Neuronal stem cell (in vitro differentiated cells): ENCODE data around the gene NIP7.

Experiments
- DNase-seq: peaks from one replicate; pipeline ENCODE4 v3.0.0-alpha.2; 2013; ENCODE audit warnings: low spot score
- H2AFZ ChIP-seq: one replicate; pipeline ENCODE4 v1.6.1; 2013; ENCODE audit warnings: mild to moderate bottlenecking, low read length, inconsistent platforms
- H2AK5ac ChIP-seq: 2 replicates; pipeline ENCODE4 v1.6.1; 2013; ENCODE audit warnings: low read depth, mild to moderate bottlenecking, inconsistent platforms, low read length, moderate library complexity, mixed read lengths
- H2BK120ac ChIP-seq: 2 replicates; pipeline ENCODE4 v1.6.1; 2013; ENCODE audit warnings: low read depth, mild to moderate bottlenecking, inconsistent platforms, low read length, moderate library complexity, mixed read lengths
- H2BK12ac ChIP-seq: one replicate; pipeline ENCODE4 v1.6.1; 2013; ENCODE audit warnings: low read length, inconsistent platforms
- H2BK15ac ChIP-seq: 2 replicates; pipeline ENCODE4 v1.6.1; 2013; ENCODE audit warnings: mild to moderate bottlenecking, low read length, inconsistent platforms, mixed read lengths
- H2BK5ac ChIP-seq: one replicate; pipeline ENCODE4 v1.6.1; 2013; ENCODE audit warnings: inconsistent platforms, mild to moderate bottlenecking, low read length, moderate library complexity
- H3K14ac ChIP-seq: one replicate; pipeline ENCODE4 v1.6.1; 2013; ENCODE audit warnings: low read length, inconsistent platforms
- H3K18ac ChIP-seq: 2 replicates; pipeline ENCODE4 v1.6.1; 2013; ENCODE audit warnings: low read length, inconsistent platforms
- H3K23ac ChIP-seq: 2 replicates; pipeline ENCODE4 v1.6.1; 2013; ENCODE audit warnings: low read depth, mild to moderate bottlenecking, mixed read lengths, low read length, inconsistent platforms; ENCODE audit not compliant: poor library complexity
- H3K27ac ChIP-seq: replicated peaks from 3 replicates; pipeline ENCODE4 v1.5.1; 2013; ENCODE audit warnings: low read length, inconsistent platforms
- H3K27me3 ChIP-seq, 3 experiments: 2 replicates each; pipeline ENCODE4 v1.6.1; 2013; ENCODE audit warnings: low read length in 3 of 3, mild to moderate bottlenecking in 2 of 3, inconsistent platforms in 1 of 3, low read depth in 1 of 3, mixed read lengths in 1 of 3, moderate library complexity in 1 of 3; ENCODE audit not compliant: control insufficient read depth in 3 of 3, insufficient read depth in 3 of 3
- H3K36me3 ChIP-seq, 2 donors: replicated peaks in 1 of 2; 2 replicates each; pipeline ENCODE4 v1.6.1; 2013; ENCODE audit warnings: low read length in 2 of 2; ENCODE audit not compliant: control insufficient read depth in 2 of 2, insufficient read depth in 2 of 2
- H3K4ac ChIP-seq: 2 replicates; pipeline ENCODE4 v1.6.1; 2013; ENCODE audit warnings: inconsistent platforms, mild to moderate bottlenecking, low read length, moderate library complexity
- H3K4me1 ChIP-seq, 2 donors: 1 replicate in 1 of 2; 2 replicates in 1 of 2; pipeline ENCODE4 v1.6.1; 2013; ENCODE audit warnings: low read length in 2 of 2, low read depth in 1 of 2; ENCODE audit not compliant: control insufficient read depth in 2 of 2, insufficient read depth in 1 of 2
- H3K4me2 ChIP-seq: one replicate; pipeline ENCODE4 v1.6.1; 2013; ENCODE audit warnings: mild to moderate bottlenecking, low read length, inconsistent platforms; ENCODE audit not compliant: insufficient read depth, poor library complexity, severe bottlenecking
- H3K4me3 ChIP-seq, 2 donors: 2 replicates each; pipeline ENCODE4 v1.5.1; 2013; ENCODE audit warnings: low read length in 2 of 2, mild to moderate bottlenecking in 2 of 2, inconsistent platforms in 1 of 2, moderate library complexity in 1 of 2
- H3K79me1 ChIP-seq: one replicate; pipeline ENCODE4 v1.6.1; 2013; ENCODE audit warnings: low read depth, mild to moderate bottlenecking, inconsistent platforms, low read length, moderate library complexity
- H3K9ac ChIP-seq: one replicate; pipeline ENCODE4 v1.6.1; 2013; ENCODE audit warnings: mild to moderate bottlenecking, low read depth, low read length, inconsistent platforms; ENCODE audit not compliant: poor library complexity
- H3K9me3 ChIP-seq, 2 donors: replicated peaks in 1 of 2; 2 replicates each; pipeline versions ENCODE3 to v1.6.1; 2013; ENCODE audit warnings: low read length in 2 of 2, mild to moderate bottlenecking in 2 of 2, inconsistent platforms in 1 of 2, low read depth in 1 of 2, mixed read lengths in 1 of 2, moderate library complexity in 1 of 2; ENCODE audit not compliant: control insufficient read depth in 2 of 2, insufficient read depth in 1 of 2
- H4K8ac ChIP-seq: one replicate; pipeline ENCODE4 v1.6.1; 2013; ENCODE audit warnings: low read depth, mild to moderate bottlenecking, inconsistent platforms, low read length, moderate library complexity
- H4K91ac ChIP-seq: one replicate; pipeline ENCODE4 v1.6.1; 2013; ENCODE audit warnings: low read length, low read depth, mild to moderate bottlenecking, inconsistent platforms; ENCODE audit not compliant: poor library complexity
- WGBS, 2 donors: extraction: QIAGEN DNeasy Blood & Tissue Kit; methylation state at CpG; one replicate each; pipeline ENCODE4 v1.1.7; 2013; ENCODE audit warnings: missing lambda C conversion rate in 2 of 2, mixed read lengths in 1 of 2; ENCODE audit not compliant: insufficient read length in 2 of 2, insufficient replicate concordance in 1 of 2; ENCODE audit errors: extremely low coverage in 2 of 2; 5-methylcytosine and 5-hydroxymethylcytosine counted together

The NIP7 gene

DNA sequence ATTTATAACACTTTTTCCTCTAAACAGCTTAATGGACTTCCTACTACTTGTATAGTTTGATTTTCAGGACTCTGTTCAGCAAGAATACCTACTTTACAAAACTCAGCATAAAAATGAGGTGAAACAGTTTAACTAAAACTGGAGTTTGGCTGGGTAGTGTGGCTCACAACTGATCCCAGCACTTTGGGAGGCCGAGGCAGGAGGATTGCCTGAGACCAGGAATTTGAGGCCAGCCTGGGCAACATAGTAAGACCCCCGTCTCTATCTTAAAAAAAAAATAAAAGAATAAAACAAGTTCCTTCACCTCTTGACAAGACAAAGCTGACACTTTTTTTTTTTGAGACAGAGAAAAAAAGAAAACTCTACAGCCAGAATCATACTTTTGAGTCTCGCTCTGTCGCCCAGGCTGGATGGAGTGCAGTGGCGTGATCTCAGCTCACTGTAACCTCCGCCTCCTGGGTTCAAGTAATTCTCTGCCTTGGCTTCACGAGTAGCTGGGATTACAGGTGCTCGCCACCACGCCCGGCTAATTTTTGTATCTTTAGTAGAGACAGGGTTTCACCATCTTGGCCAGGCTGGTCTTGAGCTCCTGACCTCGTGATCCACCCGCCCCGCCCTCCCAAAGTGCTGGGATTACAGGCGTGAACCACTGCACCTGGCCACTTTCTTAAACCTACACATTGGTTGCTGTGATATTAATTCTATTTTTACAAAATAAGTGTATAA lies 11.8 kb upstream of the NIP7 start:
- Histone ChIP-seq H3K36me3 (peaks cover 50 to 89% of the 10 kb centered on the region in 2 donors), H3K18ac (no peak overlapping the region), H3K27ac (no peak overlapping the region), H2BK12ac (no peak overlapping the region), H2BK5ac (no peak overlapping the region), H3K79me1 (peaks cover 28% of the 10 kb centered on the region), H4K8ac (no peak overlapping the region), H4K91ac (no peak overlapping the region), H3K9me3 (peaks cover 0 to 2% of the 10 kb centered on the region in 2 donors), H2BK120ac (no peak overlapping the region), H3K14ac (no peak overlapping the region), H3K4ac (no peak overlapping the region), H2BK15ac (no peak overlapping the region), H2AK5ac (no peak overlapping the region), H3K4me2 (no peak overlapping the region), H3K23ac (no peak overlapping the region), H2AFZ (no peak overlapping the region), H3K9ac (no peak overlapping the region), H3K4me1 (peaks cover 15 to 16% of the 10 kb centered on the region in 2 donors), H3K27me3 (no peaks in the 10 kb centered on the region), H3K4me3 (no peak overlapping the region)
- WGBS, 2 donors: no CpG with 5 or more reads among the region's 14 CpGs
- DNase-seq: no peak

- H3K4me3 ChIP-seq: peak overlapping the region; percentile 85 to 92
- H3K36me3 ChIP-seq: peaks cover 51 to 89% of the 10 kb centered on the region in 2 donors
- no peaks in the 10 kb centered on the region for H3K27me3 ChIP-seq
- peaks cover 23% of the 10 kb centered on the region for H3K79me1 ChIP-seq
- peaks cover 15 to 16% of the 10 kb centered on the region in 2 donors for H3K4me1 ChIP-seq
- no peak overlapping the region for H2AFZ ChIP-seq
- H2BK12ac ChIP-seq: no peak overlapping the region
- H3K9me3 ChIP-seq: no peaks in the 10 kb centered on the region
- H2BK15ac ChIP-seq: no peak overlapping the region
- no peak overlapping the region for H4K91ac ChIP-seq
- no peak overlapping the region for H3K4ac ChIP-seq
- H3K9ac ChIP-seq: peak overlapping the region; percentile 68
- H2BK5ac ChIP-seq: no peak overlapping the region
- DNase-seq: no peak
- H4K8ac ChIP-seq: no peak overlapping the region
- no peak overlapping the region for H3K4me2 ChIP-seq
- no peak overlapping the region for H3K14ac ChIP-seq
- H3K18ac ChIP-seq: no peak overlapping the region
- WGBS, 2 donors: no CpG with 5 or more reads among the region's 10 CpGs
- H3K27ac ChIP-seq: no peak overlapping the region
- no peak overlapping the region for H2AK5ac ChIP-seq
- H2BK120ac ChIP-seq: no peak overlapping the region
- no peak overlapping the region for H3K23ac ChIP-seq
Observed at GRCh38 chr16:69328854-69329316, 10.7 kb upstream of the NIP7 start.

DNA sequence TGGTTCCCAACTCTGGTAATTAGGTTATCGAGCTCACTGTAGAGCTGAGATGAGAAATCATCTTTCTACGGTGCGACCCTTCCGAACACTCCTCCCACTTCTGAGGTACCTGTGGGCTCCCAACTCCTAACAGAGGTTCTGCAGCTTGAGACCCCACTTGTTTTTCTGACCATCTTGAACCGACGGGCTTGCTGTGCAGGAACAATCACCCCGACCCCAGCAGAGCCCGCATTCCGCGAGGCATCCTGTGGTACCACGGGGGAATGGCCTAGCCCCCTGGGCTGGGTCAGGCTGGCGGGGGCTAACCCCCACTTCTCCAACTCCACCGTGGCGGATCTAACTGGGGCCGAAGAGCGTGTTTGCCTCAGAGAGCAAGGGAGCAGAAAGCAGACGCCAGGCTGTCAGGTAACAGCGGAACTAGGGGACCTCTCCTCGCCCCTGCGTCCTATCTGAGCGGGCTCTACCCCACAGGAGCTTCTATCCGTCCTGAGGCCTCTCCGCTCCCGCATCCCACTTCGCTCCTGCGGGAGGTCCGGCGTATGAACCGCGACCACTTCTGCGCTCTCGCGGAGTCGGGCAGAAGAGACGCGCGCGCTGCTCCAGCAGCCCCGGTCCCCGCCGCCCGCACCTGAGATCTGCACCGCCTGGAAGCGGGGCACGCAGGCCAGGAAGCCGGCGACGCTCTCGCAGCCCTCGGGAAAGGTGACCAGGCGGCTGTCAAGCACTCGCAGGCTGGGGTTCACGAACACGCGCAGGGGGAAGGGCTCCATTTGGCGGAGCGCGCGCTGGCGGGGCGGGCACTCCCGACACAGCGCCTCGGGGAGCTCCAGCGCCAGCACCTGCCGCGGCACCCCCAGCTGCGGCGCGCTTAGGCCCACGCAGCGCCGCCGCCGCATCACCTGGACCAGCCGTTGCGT lies 9.9 kb upstream of the NIP7 start:
- Histone ChIP-seq H3K18ac (peak overlapping the region; percentile 88), H3K27me3 (no peaks in the 10 kb centered on the region)

More for the DNA sequence above, 9.9 kb upstream of the NIP7 start:
- Histone ChIP-seq H3K36me3 (peaks cover 51 to 89% of the 10 kb centered on the region in 2 donors), H2BK12ac (peak overlapping the region; percentile 89), H3K14ac (peak overlapping the region; percentile 63), H3K4me2 (peak overlapping the region; percentile 96), H3K79me1 (peaks cover 19% of the 10 kb centered on the region), H4K8ac (peak overlapping the region; percentile 30), H3K9me3 (no peaks in the 10 kb centered on the region), H3K9ac (peak overlapping the region; percentile 99), H2BK15ac (no peak overlapping the region), H3K4me3 (peak overlapping the region; percentile 85 to 92), H2AK5ac (peak overlapping the region; percentile 87), H2AFZ (peak overlapping the region; percentile 96), H2BK120ac (no peak overlapping the region), H3K27ac (no peak overlapping the region), H2BK5ac (peak overlapping the region; percentile 87), H3K4ac (peak overlapping the region; percentile 71), H4K91ac (no peak overlapping the region), H3K4me1 (peaks cover 15 to 16% of the 10 kb centered on the region in 2 donors), H3K23ac (peak overlapping the region; percentile 99)
- DNase-seq: no peak
- no CpG with 5 or more reads among the region's 77 CpGs for WGBS, 2 donors
